GM12878 (cell line): ENCODE data around the gene ERP44. TPM values are rescaled to one million over a fixed set of nuclear protein-coding genes. Genes with fewer than 3 reads are reported as not detected.

Source experiments
- CBX3 ChIP-seq: fragments of 200-600 bp; sonication (generic); IDR thresholded peaks from 2 replicates; pipeline ENCODE4 v1.6.1; 2016; ENCODE audit warnings: low read depth, borderline replicate concordance
- EED ChIP-seq: sonication (generic); IDR thresholded peaks from 2 replicates; pipeline ENCODE4 v1.6.1; 2016; ENCODE audit warnings: antibody characterized with exemption, low read depth
- MEF2A ChIP-seq: IDR thresholded peaks from 2 replicates; pipeline ENCODE4 v1.6.1; 2011; ENCODE audit warnings: low read depth, mild to moderate bottlenecking, low read length, moderate library complexity; ENCODE audit not compliant: insufficient read depth
- polyA plus RNA-seq, 11 experiments: library from polyadenylated mRNA; depleted of rRNA in 4 of 11; unstranded in 6 of 11; stranded (reverse) in 5 of 11; fragments of >200 nt; fragmentation: Nextera tagmentation in 4 of 11; fragmentation: Illumina TruSeq in 1 of 11; extraction: Ambion mirVana in 4 of 11; extraction: Trizol in 1 of 11; gene quantifications; 1 replicate in 1 of 11; 2 replicates in 10 of 11; pipeline versions ENCODE4 v1.2.1 to v1.2.3, GENCODE V29; 2011 to 2016; ENCODE audit warnings: inconsistent platforms in 2 of 11, missing spikeins in 2 of 11, low read depth in 1 of 11
- total RNA-seq, 4 experiments: library from RNA; depleted of rRNA in 3 of 4; stranded (reverse); fragments of >200 nt in 3 of 4; fragmentation: Illumina TruSeq in 1 of 4; extraction: Trizol in 1 of 4; gene quantifications; 2 replicates each; pipeline versions ENCODE4 v1.2.1 to v1.2.3, GENCODE V29; 2013 to 2021
- TF ChIP-seq, protein P1 (sequence below): fragments of 450-650 bp; conservative IDR thresholded peaks from 2 replicates; pipeline ENCODE4 v1.6.1; 2017; ENCODE audit warnings: mild to moderate bottlenecking, moderate library complexity
- TF ChIP-seq, protein P2 (sequence below): IDR thresholded peaks from 2 replicates; pipeline ENCODE4 v1.6.1; 2012; ENCODE audit warnings: mild to moderate bottlenecking, low read depth, low read length
- TF ChIP-seq, protein P3 (sequence below): IDR thresholded peaks from 2 replicates; pipeline ENCODE4 v1.6.1; 2011; ENCODE audit warnings: borderline replicate concordance, low read depth, mild to moderate bottlenecking, moderate library complexity, low read length; ENCODE audit not compliant: insufficient read depth, poor library complexity, severe bottlenecking

ERP44 gene
- total and polyA plus RNA-seq, 10 of the 15 experiments (the other 5 are each of a cell fraction or from before 2014, with no cell fraction given): 11.5 to 52.4 (median 20.2) TPM

DNA sequence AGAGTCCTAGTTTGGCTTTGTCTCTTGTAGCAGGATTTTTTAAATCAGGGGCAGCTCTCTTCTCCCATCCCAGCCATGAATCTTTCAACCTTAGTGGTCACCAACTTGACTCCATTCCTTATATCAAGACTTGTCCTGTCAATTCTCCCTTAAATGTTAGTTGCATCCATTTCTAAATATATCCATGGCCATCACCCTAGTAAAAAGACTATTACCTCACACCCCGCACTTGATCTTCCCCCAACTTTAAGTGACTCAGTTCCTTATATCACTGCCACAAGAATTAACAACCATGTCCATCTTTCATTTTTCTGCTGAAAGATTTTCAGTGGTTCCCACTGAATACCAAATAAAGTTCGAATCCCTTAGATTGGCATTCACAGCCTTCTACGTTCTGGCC, 125.3 kb downstream of the ERP44 start (continued):
- TF ChIP-seq, protein P1, sequence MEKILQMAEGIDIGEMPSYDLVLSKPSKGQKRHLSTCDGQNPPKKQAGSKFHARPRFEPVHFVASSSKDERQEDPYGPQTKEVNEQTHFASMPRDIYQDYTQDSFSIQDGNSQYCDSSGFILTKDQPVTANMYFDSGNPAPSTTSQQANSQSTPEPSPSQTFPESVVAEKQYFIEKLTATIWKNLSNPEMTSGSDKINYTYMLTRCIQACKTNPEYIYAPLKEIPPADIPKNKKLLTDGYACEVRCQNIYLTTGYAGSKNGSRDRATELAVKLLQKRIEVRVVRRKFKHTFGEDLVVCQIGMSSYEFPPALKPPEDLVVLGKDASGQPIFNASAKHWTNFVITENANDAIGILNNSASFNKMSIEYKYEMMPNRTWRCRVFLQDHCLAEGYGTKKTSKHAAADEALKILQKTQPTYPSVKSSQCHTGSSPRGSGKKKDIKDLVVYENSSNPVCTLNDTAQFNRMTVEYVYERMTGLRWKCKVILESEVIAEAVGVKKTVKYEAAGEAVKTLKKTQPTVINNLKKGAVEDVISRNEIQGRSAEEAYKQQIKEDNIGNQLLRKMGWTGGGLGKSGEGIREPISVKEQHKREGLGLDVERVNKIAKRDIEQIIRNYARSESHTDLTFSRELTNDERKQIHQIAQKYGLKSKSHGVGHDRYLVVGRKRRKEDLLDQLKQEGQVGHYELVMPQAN: no peak
- TF ChIP-seq, protein P2, sequence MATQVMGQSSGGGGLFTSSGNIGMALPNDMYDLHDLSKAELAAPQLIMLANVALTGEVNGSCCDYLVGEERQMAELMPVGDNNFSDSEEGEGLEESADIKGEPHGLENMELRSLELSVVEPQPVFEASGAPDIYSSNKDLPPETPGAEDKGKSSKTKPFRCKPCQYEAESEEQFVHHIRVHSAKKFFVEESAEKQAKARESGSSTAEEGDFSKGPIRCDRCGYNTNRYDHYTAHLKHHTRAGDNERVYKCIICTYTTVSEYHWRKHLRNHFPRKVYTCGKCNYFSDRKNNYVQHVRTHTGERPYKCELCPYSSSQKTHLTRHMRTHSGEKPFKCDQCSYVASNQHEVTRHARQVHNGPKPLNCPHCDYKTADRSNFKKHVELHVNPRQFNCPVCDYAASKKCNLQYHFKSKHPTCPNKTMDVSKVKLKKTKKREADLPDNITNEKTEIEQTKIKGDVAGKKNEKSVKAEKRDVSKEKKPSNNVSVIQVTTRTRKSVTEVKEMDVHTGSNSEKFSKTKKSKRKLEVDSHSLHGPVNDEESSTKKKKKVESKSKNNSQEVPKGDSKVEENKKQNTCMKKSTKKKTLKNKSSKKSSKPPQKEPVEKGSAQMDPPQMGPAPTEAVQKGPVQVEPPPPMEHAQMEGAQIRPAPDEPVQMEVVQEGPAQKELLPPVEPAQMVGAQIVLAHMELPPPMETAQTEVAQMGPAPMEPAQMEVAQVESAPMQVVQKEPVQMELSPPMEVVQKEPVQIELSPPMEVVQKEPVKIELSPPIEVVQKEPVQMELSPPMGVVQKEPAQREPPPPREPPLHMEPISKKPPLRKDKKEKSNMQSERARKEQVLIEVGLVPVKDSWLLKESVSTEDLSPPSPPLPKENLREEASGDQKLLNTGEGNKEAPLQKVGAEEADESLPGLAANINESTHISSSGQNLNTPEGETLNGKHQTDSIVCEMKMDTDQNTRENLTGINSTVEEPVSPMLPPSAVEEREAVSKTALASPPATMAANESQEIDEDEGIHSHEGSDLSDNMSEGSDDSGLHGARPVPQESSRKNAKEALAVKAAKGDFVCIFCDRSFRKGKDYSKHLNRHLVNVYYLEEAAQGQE: no peak
- no peak for TF ChIP-seq EED
- TF ChIP-seq, protein P3, sequence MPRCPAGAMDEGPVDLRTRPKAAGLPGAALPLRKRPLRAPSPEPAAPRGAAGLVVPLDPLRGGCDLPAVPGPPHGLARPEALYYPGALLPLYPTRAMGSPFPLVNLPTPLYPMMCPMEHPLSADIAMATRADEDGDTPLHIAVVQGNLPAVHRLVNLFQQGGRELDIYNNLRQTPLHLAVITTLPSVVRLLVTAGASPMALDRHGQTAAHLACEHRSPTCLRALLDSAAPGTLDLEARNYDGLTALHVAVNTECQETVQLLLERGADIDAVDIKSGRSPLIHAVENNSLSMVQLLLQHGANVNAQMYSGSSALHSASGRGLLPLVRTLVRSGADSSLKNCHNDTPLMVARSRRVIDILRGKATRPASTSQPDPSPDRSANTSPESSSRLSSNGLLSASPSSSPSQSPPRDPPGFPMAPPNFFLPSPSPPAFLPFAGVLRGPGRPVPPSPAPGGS: no peak
- TF ChIP-seq CBX3: no peak
- no peak for TF ChIP-seq MEF2A
